NCI-H526 treated with DMSO at 0.1 percent for 48 hours (cell line): ENCODE results near the gene RHOF.
A peak's percentile ranks its signal among the peaks of the same experiment; 100 is the strongest.
"Not testable (repeated sequence)": the region's sequence is repeated elsewhere in the genome, so short reads cannot be mapped to it uniquely, and the experiment has no call there.

Experiments used
- DNase-seq: peaks from one replicate; lab custom pipeline; 2025; lab: John Stamatoyannopoulos, UW

RHOF gene

GRCh38 chr12:121773011-121773777 is 20.3 kb downstream of the RHOF start:
- DNase-seq: peak; percentile 49

GRCh38 chr12:121770813-121771625 is 22.5 kb downstream of the RHOF start:
- no peak for DNase-seq

- DNase-seq: no peak
Measured at GRCh38 chr12:121770388-121770787, 23.1 kb downstream of the RHOF start.

GRCh38 chr12:121769831-121770301 is 23.6 kb downstream of the RHOF start:
- DNase-seq: no peak

GRCh38 chr12:121769297-121769830 is 24.1 kb downstream of the RHOF start:
- no peak for DNase-seq

- no peak for DNase-seq
Measured at GRCh38 chr12:121767525-121768016, 25.9 kb downstream of the RHOF start.

GRCh38 chr12:121766290-121767039 is 27.0 kb downstream of the RHOF start:
- no peak for DNase-seq

GRCh38 chr12:121765573-121765972 is 27.9 kb downstream of the RHOF start:
- no peak for DNase-seq

GRCh38 chr12:121764808-121765207 is 28.7 kb downstream of the RHOF start:
- DNase-seq: no peak

- DNase-seq: no peak
Measured at GRCh38 chr12:121762269-121762668, 31.2 kb downstream of the RHOF start.

- not testable (repeated sequence) for DNase-seq
Measured at GRCh38 chr12:121758536-121758935, 35.0 kb downstream of the RHOF start.

- no peak for DNase-seq
Measured at GRCh38 chr12:121755591-121755990, 37.9 kb downstream of the RHOF start.

- no peak for DNase-seq
Measured at GRCh38 chr12:121754836-121755235, 38.7 kb downstream of the RHOF start.

- no peak for DNase-seq
Measured at GRCh38 chr12:121753844-121754264, 39.6 kb downstream of the RHOF start.

GRCh38 chr12:121751749-121752351 is 41.6 kb downstream of the RHOF start:
- DNase-seq: no peak

GRCh38 chr12:121751034-121751433 is 42.5 kb downstream of the RHOF start:
- DNase-seq: no peak

GRCh38 chr12:121750507-121750955 is 43.0 kb downstream of the RHOF start:
- DNase-seq: no peak

- no peak for DNase-seq
Measured at GRCh38 chr12:121749267-121749666, 44.2 kb downstream of the RHOF start.

- no peak for DNase-seq
Measured at GRCh38 chr12:121748571-121749265, 44.8 kb downstream of the RHOF start.

GRCh38 chr12:121748218-121748570 is 45.3 kb downstream of the RHOF start:
- no peak for DNase-seq

GRCh38 chr12:121745545-121745944 is 47.9 kb downstream of the RHOF start:
- DNase-seq: not testable (repeated sequence)
